Cerebellar cortex (tissue), 1 donor: Measurements from ENCODE around the gene ANKMY1.
"Not testable (repeated sequence)": the region's sequence is repeated elsewhere in the genome, so short reads cannot be mapped to it uniquely, and the experiment has no call there.

Source experiments
- DNase-seq: peaks from one replicate; pipeline ENCODE4 v3.0.0-alpha.2; 2015; ENCODE audit warnings: low spot score

Gene ANKMY1

GRCh38 chr2:240505910-240506309 lies 51.9 kb downstream of the ANKMY1 start:
- no peak for DNase-seq

- no peak for DNase-seq
Observed at GRCh38 chr2:240503848-240504247, 53.9 kb downstream of the ANKMY1 start.

- no peak for DNase-seq
Observed at GRCh38 chr2:240503375-240503774, 54.4 kb downstream of the ANKMY1 start.

- no peak for DNase-seq
Observed at GRCh38 chr2:240502430-240503121, 55.2 kb downstream of the ANKMY1 start.

DNA sequence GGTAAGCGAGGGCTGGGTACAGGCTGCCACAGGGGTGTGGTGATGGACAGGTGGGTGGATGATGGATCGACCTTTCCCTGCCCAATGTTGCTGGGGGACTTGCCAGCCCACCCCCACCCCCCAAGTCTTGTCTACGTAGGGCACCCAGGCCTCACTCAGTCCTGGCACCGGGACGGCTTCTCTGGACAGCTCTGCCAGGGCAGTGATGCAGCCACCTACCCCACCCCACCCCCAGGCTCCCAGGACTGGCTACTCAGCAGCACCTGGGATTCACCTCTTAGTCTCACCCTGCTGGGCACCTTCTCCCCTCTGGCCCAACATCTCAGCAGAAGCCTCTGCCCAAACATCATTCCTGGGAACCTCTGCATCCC lies 55.7 kb downstream of the ANKMY1 start:
- DNase-seq, result no peak

- no peak for DNase-seq
Observed at GRCh38 chr2:240501531-240501991, 56.2 kb downstream of the ANKMY1 start.

- DNase-seq, result no peak
Observed at GRCh38 chr2:240500561-240501423, 57.0 kb downstream of the ANKMY1 start.

DNA sequence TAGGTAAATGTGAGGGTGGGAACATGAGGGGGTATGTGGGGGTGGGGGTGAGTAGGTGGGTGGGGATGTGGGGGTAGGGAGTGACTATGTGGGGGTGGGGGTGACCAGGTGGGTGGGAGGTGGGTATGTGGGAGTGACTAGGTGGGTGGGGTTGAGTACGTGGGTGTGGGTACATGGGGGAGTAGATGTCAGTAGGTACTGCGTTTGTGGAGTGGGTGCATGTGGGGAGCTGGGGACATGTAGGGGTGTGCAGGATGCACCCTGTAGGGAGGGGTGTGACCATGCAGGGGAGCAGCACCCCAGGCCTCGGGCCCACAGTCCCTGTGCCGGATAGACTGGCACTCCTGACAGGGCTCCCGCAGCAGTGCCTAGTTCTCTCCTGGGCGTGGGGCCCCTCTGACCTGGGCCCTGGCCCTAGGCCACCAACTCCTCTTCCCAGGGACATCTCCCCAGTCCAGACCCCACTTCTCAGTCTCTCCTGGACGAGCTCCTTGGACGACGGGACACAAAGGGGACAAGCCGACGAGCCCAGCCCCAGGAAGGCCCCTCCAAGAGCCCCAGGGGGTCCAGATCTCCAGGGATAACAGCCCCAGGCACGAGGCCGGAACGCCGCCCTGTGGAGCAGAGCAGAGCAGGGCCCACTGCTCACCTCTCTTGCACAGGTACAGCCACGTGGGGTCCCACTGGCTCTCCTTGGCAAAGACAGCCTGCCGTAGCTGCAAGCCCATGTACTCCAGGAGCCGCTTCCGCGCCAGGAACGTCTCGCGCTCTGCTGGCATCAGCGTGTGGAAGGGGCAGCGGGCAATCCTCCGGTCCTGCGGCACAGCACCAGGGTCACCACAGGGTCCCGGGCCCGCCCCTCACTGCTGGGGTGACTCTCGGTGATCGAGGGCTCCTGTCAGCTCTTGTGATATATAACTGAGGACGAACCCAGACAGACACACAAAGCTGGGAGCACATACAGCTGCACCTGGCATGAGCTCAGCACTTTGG lies 58.2 kb downstream of the ANKMY1 start:
- no peak for DNase-seq

DNA sequence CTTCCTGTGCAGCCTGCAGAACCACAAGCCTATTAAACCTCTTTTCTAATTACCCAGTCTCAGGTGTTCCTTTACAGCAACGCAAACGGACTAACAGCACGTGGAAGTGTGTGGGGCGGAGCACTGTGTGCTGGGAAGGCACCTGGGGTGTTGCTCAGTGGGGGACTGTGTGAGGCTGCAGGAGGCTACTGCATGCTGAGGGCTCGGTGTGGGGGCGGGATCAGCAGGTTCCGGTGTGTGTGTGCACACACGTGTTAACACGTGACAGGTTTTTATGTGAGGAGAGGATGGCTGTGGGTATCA lies 58.9 kb downstream of the ANKMY1 start:
- no peak for DNase-seq

GRCh38 chr2:240498171-240498957 lies 59.4 kb downstream of the ANKMY1 start:
- no peak for DNase-seq

DNA sequence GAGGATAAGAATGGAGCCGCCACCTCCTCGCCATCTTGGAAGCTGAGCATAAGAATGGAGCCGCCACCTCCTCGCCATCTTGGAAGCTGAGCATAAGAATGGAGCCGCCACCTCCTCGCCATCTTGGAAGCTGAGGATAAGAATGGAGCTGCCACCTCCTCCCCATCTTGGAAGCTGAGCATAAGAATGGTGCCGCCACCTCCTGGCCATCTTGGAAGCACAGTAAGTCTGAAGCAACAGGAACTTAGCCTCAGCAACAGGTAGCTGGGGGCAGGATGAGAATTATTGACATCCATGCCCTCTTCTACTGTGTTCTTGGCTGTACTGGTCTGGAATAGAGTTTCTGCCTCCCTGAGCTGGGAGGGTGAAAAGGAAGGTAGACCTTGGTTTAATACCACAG lies 60.7 kb downstream of the ANKMY1 start:
- peak; percentile 41 for DNase-seq

GRCh38 chr2:240494942-240495341 lies 62.8 kb downstream of the ANKMY1 start:
- not testable (repeated sequence) for DNase-seq

DNA sequence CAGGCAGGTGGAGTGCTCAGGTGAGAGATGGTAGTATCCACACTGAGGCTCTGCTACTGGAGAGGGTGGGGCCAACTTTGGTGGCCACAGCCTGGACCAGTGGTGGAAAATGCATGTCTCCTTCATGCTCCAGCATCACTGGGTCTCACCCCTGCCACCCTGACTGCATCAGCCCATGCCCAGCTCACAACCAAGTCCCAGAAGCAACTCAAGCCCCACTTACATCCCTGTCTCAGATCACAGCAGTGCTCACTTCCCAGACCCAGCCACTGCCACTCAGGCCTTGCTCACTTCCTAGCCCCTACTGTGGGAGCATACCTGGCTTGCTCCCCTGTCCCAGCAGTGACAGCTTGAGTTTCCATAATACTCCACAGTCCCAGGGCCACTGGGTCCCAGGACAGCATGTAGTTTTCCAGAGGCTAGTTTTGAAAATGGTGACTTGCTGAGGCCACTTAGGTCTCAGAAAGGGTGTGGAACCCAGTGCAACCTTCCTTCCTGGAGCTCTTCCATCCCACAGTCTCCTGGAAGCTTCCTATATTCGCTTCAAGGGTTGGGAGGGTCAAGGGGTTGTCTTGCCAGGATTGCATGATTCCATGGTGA lies 63.5 kb downstream of the ANKMY1 start:
- DNase-seq, result no peak

DNA sequence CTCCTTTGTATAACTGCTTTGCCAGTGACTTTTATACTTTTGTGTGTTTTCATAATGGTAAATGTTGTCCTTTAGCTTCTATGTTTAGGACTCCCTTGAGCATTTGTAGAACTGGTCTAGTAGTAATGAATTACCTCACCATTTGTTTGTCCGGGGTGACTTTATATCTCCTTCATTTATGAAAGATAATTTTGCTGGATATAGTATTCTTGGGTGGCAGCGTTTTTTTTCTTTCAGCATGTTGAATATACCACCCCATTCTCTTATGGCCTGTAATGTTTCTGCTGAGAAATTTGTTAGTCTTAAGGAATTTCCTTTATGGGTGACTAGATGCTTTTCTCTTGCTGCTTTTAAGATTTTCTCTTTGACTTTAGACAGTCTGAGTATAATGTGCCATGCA lies 66.3 kb downstream of the ANKMY1 start:
- DNase-seq, result no peak

DNA sequence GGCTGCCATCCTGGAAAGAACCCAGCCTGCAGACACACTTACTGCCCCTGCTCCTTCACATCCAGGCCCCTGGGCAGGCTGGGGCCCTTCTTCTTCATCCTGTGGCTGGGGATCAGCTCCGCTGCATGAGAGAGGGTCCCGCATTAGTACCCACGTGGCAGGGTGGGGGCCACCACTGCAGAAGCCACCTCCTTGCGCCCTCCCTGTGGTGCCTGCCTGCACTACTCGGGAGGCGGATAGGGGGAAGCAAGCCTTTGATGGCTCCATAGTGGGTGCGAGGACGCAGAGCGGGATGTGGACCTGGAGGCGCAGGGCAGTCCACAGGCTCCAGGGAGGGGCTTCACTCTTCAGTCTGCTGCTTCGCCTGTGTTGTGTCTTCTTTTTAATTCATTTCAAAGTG lies 75.6 kb downstream of the ANKMY1 start:
- no peak for DNase-seq

GRCh38 chr2:240481720-240482119 lies 76.1 kb downstream of the ANKMY1 start:
- DNase-seq, result no peak

DNA sequence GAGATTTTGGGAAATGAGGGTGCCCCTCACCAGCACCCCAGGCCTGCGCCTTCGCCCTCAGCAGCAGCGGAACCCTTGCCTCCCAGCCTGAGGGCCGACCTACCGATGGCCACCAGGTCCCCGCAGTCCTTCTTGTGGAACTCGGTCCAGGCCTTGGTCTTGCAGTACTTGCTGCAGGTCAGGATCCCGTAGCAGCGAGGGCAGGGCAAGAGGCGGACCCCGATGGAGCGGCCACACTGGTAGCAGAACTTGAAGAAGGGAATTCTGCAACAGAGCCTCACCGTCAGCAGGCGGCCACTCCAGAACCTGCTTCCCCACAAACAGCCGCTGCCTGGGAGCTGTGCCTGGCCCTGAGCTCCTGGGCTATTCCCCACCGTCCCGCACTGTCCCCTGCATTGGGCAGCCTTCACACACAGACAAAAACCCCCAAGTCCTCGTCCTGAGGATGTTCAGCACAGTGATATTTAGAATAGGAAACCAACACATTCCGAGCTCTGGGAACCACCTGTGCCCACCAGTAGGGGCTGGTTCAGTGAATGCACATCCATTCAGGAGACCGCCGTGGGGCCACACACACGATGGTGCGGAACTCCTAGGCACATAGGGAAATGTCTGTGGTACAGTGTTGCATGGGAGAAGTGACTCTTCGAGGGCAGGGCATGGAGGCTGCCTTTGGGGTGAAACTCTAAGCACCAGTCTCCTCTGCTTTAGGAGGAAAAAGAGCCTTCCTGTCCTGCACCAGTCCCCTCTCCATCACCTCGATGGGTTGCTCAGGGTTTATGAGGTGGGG lies 76.8 kb downstream of the ANKMY1 start:
- DNase-seq, result no peak

DNA sequence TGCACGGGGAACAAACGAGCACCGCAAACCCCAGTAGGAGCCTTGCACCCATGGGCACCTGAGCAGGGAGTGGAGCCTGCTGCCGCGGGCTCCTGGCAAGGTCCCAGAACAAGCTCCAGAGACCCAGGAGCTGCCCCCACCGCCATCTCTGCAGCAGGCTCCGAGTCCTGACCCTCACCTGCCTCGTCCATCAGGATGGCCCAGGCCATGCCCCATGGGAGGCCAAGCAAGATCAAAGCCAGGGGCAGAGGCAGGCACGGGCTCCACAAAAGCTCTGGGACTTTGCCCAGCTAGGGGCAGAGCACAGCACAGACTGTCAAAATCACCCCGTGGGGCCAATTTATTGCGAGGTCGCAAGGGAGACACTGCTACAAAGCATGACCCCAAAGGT lies 78.7 kb downstream of the ANKMY1 start:
- DNase-seq, result no peak

GRCh38 chr2:240478346-240479110 lies 79.3 kb downstream of the ANKMY1 start:
- no peak for DNase-seq

- no peak for DNase-seq
Observed at GRCh38 chr2:240477916-240478315, 79.9 kb downstream of the ANKMY1 start.
